MM.1S (cell line): ENCODE results near the gene LAX1.
"Not testable (repeated sequence)": the region's sequence is repeated elsewhere in the genome, so short reads cannot be mapped to it uniquely, and the experiment has no call there.

Experiments
- DNase-seq: peaks from one replicate; pipeline ENCODE4 v3.0.0-alpha.2; 2015
- H2AFZ ChIP-seq: fragments of 300-600 bp; sonication (generic); 2 replicates; pipeline ENCODE4 v1.6.0; 2016; ENCODE audit warnings: antibody characterized with exemption, low read length
- H3F3A ChIP-seq: fragments of 300-600 bp; sonication (generic); 2 replicates; pipeline ENCODE4 v1.6.1; 2016; ENCODE audit warnings: mild to moderate bottlenecking, antibody characterized with exemption, low read length, moderate library complexity, mixed read lengths; ENCODE audit not compliant: insufficient read depth
- H3K27ac ChIP-seq: fragments of 300-600 bp; sonication (generic); 2 replicates; pipeline ENCODE4 v1.5.1; 2016; ENCODE audit warnings: mild to moderate bottlenecking, low read length
- H3K27me3 ChIP-seq: fragments of 300-600 bp; sonication (generic); replicated peaks from 2 replicates; pipeline ENCODE4 v1.6.0; 2016; ENCODE audit warnings: low read length; ENCODE audit not compliant: insufficient read depth
- H3K36me3 ChIP-seq: fragments of 300-600 bp; sonication (generic); replicated peaks from 2 replicates; pipeline ENCODE4 v1.6.1; 2016; ENCODE audit warnings: mild to moderate bottlenecking, low read length, mixed read lengths; ENCODE audit not compliant: insufficient read depth
- H3K4me1 ChIP-seq: fragments of 300-600 bp; sonication (generic); 2 replicates; pipeline ENCODE4 v1.6.1; 2016; ENCODE audit warnings: low read length, mixed read lengths
- H3K4me2 ChIP-seq: fragments of 300-600 bp; sonication (generic); 2 replicates; pipeline ENCODE4 v1.6.0; 2016; ENCODE audit warnings: low read depth, low read length
- H3K4me3 ChIP-seq: fragments of 300-600 bp; sonication (generic); 2 replicates; pipeline ENCODE4 v1.5.1; 2016; ENCODE audit warnings: low read length, mixed read lengths
- H3K79me2 ChIP-seq: fragments of 300-600 bp; sonication (generic); 2 replicates; pipeline ENCODE4 v1.6.1; 2016; ENCODE audit warnings: mixed run types, low read length, mixed read lengths
- H3K9ac ChIP-seq: fragments of 300-600 bp; sonication (generic); 2 replicates; pipeline ENCODE4 v1.6.1; 2016; ENCODE audit warnings: low read length, mixed read lengths
- H3K9me2 ChIP-seq: fragments of 300-600 bp; sonication (generic); replicated peaks from 2 replicates; pipeline ENCODE4 v1.6.1; 2016; ENCODE audit warnings: mild to moderate bottlenecking, low read length, mixed read lengths; ENCODE audit not compliant: insufficient read depth
- H3K9me3 ChIP-seq: fragments of 300-600 bp; sonication (generic); replicated peaks from 2 replicates; pipeline ENCODE4 v1.6.1; 2016; ENCODE audit warnings: mild to moderate bottlenecking, low read length, mixed read lengths; ENCODE audit not compliant: insufficient read depth
- H4K20me1 ChIP-seq: fragments of 300-600 bp; sonication (generic); 2 replicates; pipeline ENCODE4 v1.6.1; 2016; ENCODE audit warnings: mild to moderate bottlenecking, low read length, moderate library complexity, mixed read lengths; ENCODE audit not compliant: insufficient read depth
- EZH2 ChIP-seq: fragments of 300-600 bp; sonication (generic); optimal IDR thresholded peaks from 2 replicates; pipeline ENCODE3; 2017; ENCODE audit warnings: low read depth, mild to moderate bottlenecking, antibody characterized with exemption, low read length, mixed read lengths
- EZH2phosphoT487 ChIP-seq: fragments of 300-600 bp; sonication (generic); IDR thresholded peaks from 2 replicates; pipeline ENCODE4 v1.6.1; 2018; ENCODE audit warnings: antibody characterized with exemption, low read length
- TF ChIP-seq, protein P1 (sequence below): fragments of 300-600 bp; sonication (generic); IDR thresholded peaks from 2 replicates; pipeline ENCODE4 v1.5.1; 2016; ENCODE audit warnings: antibody characterized with exemption, low read length, mixed read lengths

LAX1 gene

GRCh38 chr1:203791498-203791897 is 26.5 kb downstream of the LAX1 start:
- Histone ChIP-seq H3K4me2 (no peak overlapping the region), H3K27me3 (no peaks in the 10 kb centered on the region), H3K27ac (no peak overlapping the region), H3K36me3 (no peaks in the 10 kb centered on the region), H3K9ac (no peak overlapping the region), H4K20me1 (no peaks in the 10 kb centered on the region), H3K79me2 (peaks cover 10% of the 10 kb centered on the region), H3K9me3 (no peaks in the 10 kb centered on the region), H3K4me3 (no peak overlapping the region), H3F3A (no peaks in the 10 kb centered on the region), H2AFZ (no peak overlapping the region), H3K9me2 (no peaks in the 10 kb centered on the region), H3K4me1 (peaks cover under 1% of the 10 kb centered on the region; the same call in 1 of the 2 replicates)
- TF ChIP-seq, protein P1, sequence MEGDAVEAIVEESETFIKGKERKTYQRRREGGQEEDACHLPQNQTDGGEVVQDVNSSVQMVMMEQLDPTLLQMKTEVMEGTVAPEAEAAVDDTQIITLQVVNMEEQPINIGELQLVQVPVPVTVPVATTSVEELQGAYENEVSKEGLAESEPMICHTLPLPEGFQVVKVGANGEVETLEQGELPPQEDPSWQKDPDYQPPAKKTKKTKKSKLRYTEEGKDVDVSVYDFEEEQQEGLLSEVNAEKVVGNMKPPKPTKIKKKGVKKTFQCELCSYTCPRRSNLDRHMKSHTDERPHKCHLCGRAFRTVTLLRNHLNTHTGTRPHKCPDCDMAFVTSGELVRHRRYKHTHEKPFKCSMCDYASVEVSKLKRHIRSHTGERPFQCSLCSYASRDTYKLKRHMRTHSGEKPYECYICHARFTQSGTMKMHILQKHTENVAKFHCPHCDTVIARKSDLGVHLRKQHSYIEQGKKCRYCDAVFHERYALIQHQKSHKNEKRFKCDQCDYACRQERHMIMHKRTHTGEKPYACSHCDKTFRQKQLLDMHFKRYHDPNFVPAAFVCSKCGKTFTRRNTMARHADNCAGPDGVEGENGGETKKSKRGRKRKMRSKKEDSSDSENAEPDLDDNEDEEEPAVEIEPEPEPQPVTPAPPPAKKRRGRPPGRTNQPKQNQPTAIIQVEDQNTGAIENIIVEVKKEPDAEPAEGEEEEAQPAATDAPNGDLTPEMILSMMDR = no peak
- TF ChIP-seq EZH2 = no peak
- no peak for TF ChIP-seq EZH2phosphoT487
- no peak for DNase-seq

DNA sequence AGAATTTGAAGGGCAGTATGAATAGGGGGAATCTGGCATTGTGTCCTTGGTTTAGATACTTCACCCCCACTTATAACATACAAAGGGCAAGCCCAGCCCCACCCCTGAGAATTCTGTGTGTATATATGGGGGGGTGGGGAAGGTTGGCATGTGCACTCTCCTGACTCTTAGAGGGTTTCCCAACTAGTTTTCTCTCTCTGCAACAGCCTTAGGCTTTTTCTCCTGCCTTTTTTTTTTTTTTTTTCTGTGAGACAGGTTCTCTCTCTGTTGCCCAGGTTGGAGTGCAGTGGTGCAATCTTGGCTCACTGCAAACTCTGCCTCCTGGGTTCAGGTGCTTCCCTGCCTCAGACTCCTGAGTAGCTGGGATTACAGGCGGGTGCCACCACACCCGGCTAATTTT is 27.5 kb downstream of the LAX1 start:
- Histone ChIP-seq H2AFZ (no peak overlapping the region), H3K4me2 (no peak overlapping the region), H3K9me3 (no peaks in the 10 kb centered on the region), H3F3A (no peaks in the 10 kb centered on the region), H3K27me3 (no peaks in the 10 kb centered on the region), H3K79me2 (peaks cover 20% of the 10 kb centered on the region), H4K20me1 (peaks cover 7% of the 10 kb centered on the region; the same call in 1 of the 2 replicates), H3K9me2 (no peaks in the 10 kb centered on the region), H3K9ac (no peak overlapping the region), H3K27ac (no peak overlapping the region), H3K4me3 (no peak overlapping the region), H3K4me1 (peaks cover 10% of the 10 kb centered on the region), H3K36me3 (0 out of 2 replicates have a peak, but pooled peaks cover 3% of the 10 kb centered on the region)
- DNase-seq = no peak
- TF ChIP-seq EZH2phosphoT487 (no peak), EZH2 (no peak)
- TF ChIP-seq, protein P1 = no peak

- peaks cover 13% of the 10 kb centered on the region; the same call in 1 of the 2 replicates for H3K36me3 ChIP-seq
- not testable (repeated sequence) for H3K4me3 ChIP-seq, H3K4me2 ChIP-seq, H2AFZ ChIP-seq, H3F3A ChIP-seq, H3K27me3 ChIP-seq, H3K9me3 ChIP-seq, H3K9me2 ChIP-seq, DNase-seq, H3K9ac ChIP-seq, H3K27ac ChIP-seq
- H4K20me1 ChIP-seq = peaks cover 17% of the 10 kb centered on the region
- H3K4me1 ChIP-seq = peaks cover 21% of the 10 kb centered on the region
- H3K79me2 ChIP-seq = peaks cover 31% of the 10 kb centered on the region
These were observed 28.6 kb downstream of the LAX1 start for GRCh38 chr1:203793561-203793960.

DNA sequence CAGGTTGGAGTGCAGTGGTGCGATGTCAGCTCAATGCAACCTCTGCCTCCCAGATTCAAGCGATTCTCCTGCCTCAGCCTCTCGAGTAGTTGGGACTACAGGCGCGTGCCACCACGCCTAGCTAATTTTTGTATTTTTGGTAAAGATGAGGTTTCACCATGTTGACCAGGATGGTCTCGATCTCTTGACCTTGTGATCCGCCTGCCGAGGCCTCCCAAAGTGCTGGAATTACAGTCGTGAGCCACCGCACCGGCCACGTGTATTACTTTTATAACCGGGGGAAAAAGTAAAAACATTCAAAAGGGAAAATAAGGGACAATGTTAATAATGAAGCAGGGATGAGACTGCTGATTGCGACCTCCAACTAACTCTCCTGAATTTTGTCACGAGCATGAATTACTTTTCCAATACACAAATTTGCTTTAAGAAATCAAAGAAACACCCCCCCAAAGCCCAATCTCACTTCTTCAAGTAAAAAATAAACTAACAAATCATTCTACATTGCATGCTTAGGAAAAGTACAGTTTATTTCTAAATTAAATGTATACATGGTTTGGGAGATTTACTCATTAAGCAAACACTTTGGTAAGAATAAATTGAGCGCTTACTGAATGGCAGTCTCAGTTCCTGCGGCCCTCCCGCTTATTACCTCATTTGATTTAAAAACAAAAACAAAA is 29.9 kb downstream of the LAX1 start:
- H3K27me3 ChIP-seq = no peaks in the 10 kb centered on the region
- H3K27ac ChIP-seq = peak overlapping the region; percentile 7; the same call in 1 of the 2 replicates
- peaks cover 32% of the 10 kb centered on the region for H3K4me1 ChIP-seq
- peak overlapping the region; percentile 3; the same call in 1 of the 2 replicates for H3K9ac ChIP-seq
- no peak for DNase-seq
- no peaks in the 10 kb centered on the region for H3F3A ChIP-seq
- peaks cover 44% of the 10 kb centered on the region for H3K79me2 ChIP-seq
- peak overlapping the region; percentile 61; the same call in 1 of the 2 replicates for H3K4me2 ChIP-seq
- TF ChIP-seq EZH2 (no peak), EZH2phosphoT487 (no peak)
- TF ChIP-seq, protein P1 = no peak
- H2AFZ ChIP-seq = peak overlapping the region; percentile 36
- H3K4me3 ChIP-seq = peak overlapping the region; percentile 46
- no peaks in the 10 kb centered on the region for H3K9me3 ChIP-seq
- peaks cover 28% of the 10 kb centered on the region for H4K20me1 ChIP-seq
- H3K9me2 ChIP-seq = no peaks in the 10 kb centered on the region
- H3K36me3 ChIP-seq = peaks cover 14% of the 10 kb centered on the region; the same call in 1 of the 2 replicates
